Right cardiac atrium (tissue), 5 donors: Measurements from ENCODE around the gene HSCB. TPM values are rescaled to one million over a fixed set of nuclear protein-coding genes. Genes with fewer than 3 reads are reported as not detected.
"Not testable (repeated sequence)": the region's sequence is repeated elsewhere in the genome, so short reads cannot be mapped to it uniquely, and the experiment has no call there.

Source experiments
- ATAC-seq, 2 donors: fragments of 200-7000 bp; cut with Tn5 transposase; one replicate each; pipeline versions ENCODE4 v1.8.0 to v1.9.1; 2020; ENCODE audit warnings: moderate library complexity in 2 of 2, mild to moderate bottlenecking in 1 of 2
- DNase-seq, 3 donors: peaks; one replicate each; pipeline ENCODE4 v3.0.0-alpha.2; 2020
- H3K27ac ChIP-seq: one replicate; pipeline ENCODE4 v1.5.1; 2013; ENCODE audit warnings: mild to moderate bottlenecking, low read length, control low read depth, moderate library complexity
- H3K27me3 ChIP-seq: one replicate; pipeline ENCODE4 v1.6.1; 2013; ENCODE audit not compliant: control insufficient read depth, insufficient read depth
- H3K4me1 ChIP-seq: one replicate; pipeline ENCODE4 v1.6.1; 2013; ENCODE audit warnings: low read length; ENCODE audit not compliant: control insufficient read depth, insufficient read depth
- H3K4me3 ChIP-seq: one replicate; pipeline ENCODE4 v1.5.1; 2013; ENCODE audit warnings: low read length, control low read depth
- H3K9me3 ChIP-seq: one replicate; pipeline ENCODE4 v1.6.1; 2013; ENCODE audit warnings: low read length; ENCODE audit not compliant: control insufficient read depth
- WGBS: extraction: QIAGEN DNeasy Blood & Tissue Kit; methylation state at CpG from one replicate; pipeline ENCODE4 v1.1.7; 2013; 5-methylcytosine and 5-hydroxymethylcytosine counted together
- intact Hi-C, 4 donors: fragments of 100-400 bp; cut with DNase I; formaldehyde crosslinking; loops; one replicate each; pipeline versions ENCODE4 v1.11.0 to v1.14.0; 2022 to 2023
- polyA plus RNA-seq: library from polyadenylated mRNA; stranded (reverse); fragments of 200-250 nt; gene quantifications from one replicate; pipeline ENCODE4 v1.2.3, GENCODE V29; 2013
- total RNA-seq, 4 donors: library from RNA; stranded (reverse); fragmentation: NEBNext Ultra II Directional; extraction: Animal tissue kit (Norgen Biotek cat#: 25700); gene quantifications; one replicate each; pipeline ENCODE4 v1.2.1, GENCODE V29; 2021
- donor health status: healthy with polysubstance abuse.
- donor health status: DM: no; HTN: yes; CAD: no.
- donor health status: DM: no; HTN: no; CAD: no.
- donor health status: DM: no; HTN: yes; CAD: no; lungs with severe emphysema.
- donor health status: DM: yes; HTN: yes; CAD: no.

HSCB gene
- total and polyA plus RNA-seq, 5 donors: 7.5 to 16.3 (median 9.8) TPM

GRCh38 chr22:28741200-28741784 is 547 bp upstream of the HSCB start:
- no peak overlapping the region for H3K27ac ChIP-seq
- peaks cover 5% of the 10 kb centered on the region for H3K4me1 ChIP-seq
- peak overlapping the region; percentile 59 for H3K4me3 ChIP-seq
- intact Hi-C loops: no loop called here
- H3K27me3 ChIP-seq: no peaks in the 10 kb centered on the region
- WGBS: 7% methylated on average over 18 of the region's 18 CpGs
- DNase-seq (no peak), ATAC-seq (no peak)
- no peaks in the 10 kb centered on the region for H3K9me3 ChIP-seq

GRCh38 chr22:28742562-28742962 is 723 bp downstream of the HSCB start:
- Histone ChIP-seq H3K4me3 (peak overlapping the region; percentile 79), H3K27me3 (no peaks in the 10 kb centered on the region), H3K9me3 (no peaks in the 10 kb centered on the region), H3K27ac (peak overlapping the region; percentile 97), H3K4me1 (peaks cover 5% of the 10 kb centered on the region)
- 1% methylated on average over 10 of the region's 10 CpGs for WGBS
- intact Hi-C loops: no loop called here
- no peak for DNase-seq
- no peak for ATAC-seq

- Histone ChIP-seq H3K27ac (no peak overlapping the region), H3K4me1 (peaks cover 5% of the 10 kb centered on the region), H3K4me3 (no peak overlapping the region), H3K9me3 (no peaks in the 10 kb centered on the region), H3K27me3 (no peaks in the 10 kb centered on the region)
- no peak for DNase-seq
- intact Hi-C loops: no loop called here
- ATAC-seq: no peak
- WGBS: 92% methylated on average over 3 of the region's 3 CpGs
Measured at GRCh38 chr22:28743852-28744251, 2.0 kb downstream of the HSCB start.

- intact Hi-C loops: no loop called here
- WGBS: 41% methylated on average over 6 of the region's 6 CpGs
- Histone ChIP-seq H3K4me1 (no peaks in the 10 kb centered on the region), H3K27me3 (no peaks in the 10 kb centered on the region), H3K4me3 (no peak overlapping the region), H3K9me3 (no peaks in the 10 kb centered on the region), H3K27ac (no peak overlapping the region)
- DNase-seq (no peak), ATAC-seq (peak in 1 of 2 donors; percentile 49)
Measured at GRCh38 chr22:28750471-28750881, 8.6 kb downstream of the HSCB start.

GRCh38 chr22:28754512-28754911 is 12.7 kb downstream of the HSCB start:
- H3K4me3 ChIP-seq, intact Hi-C loops, H3K27me3 ChIP-seq, ATAC-seq, H3K4me1 ChIP-seq, DNase-seq, H3K27ac ChIP-seq, H3K9me3 ChIP-seq: not testable (repeated sequence)
- 97% methylated on average over 3 of the region's 3 CpGs for WGBS

GRCh38 chr22:28759861-28760560 is 18.2 kb downstream of the HSCB start:
- no peak overlapping the region for H3K4me3 ChIP-seq
- no peak for DNase-seq
- ATAC-seq: no peak
- no peak overlapping the region for H3K27ac ChIP-seq
- intact Hi-C loops: no loop called here
- WGBS: 76% methylated on average over 3 of the region's 3 CpGs
- H3K4me1 ChIP-seq: no peaks in the 10 kb centered on the region
- no peaks in the 10 kb centered on the region for H3K9me3 ChIP-seq
- no peaks in the 10 kb centered on the region for H3K27me3 ChIP-seq

- H3K4me3 ChIP-seq: no peak overlapping the region
- H3K9me3 ChIP-seq: no peaks in the 10 kb centered on the region
- DNase-seq (no peak), ATAC-seq (no peak)
- no peak overlapping the region for H3K27ac ChIP-seq
- intact Hi-C loops: no loop called here
- 94% methylated on average over 10 of the region's 10 CpGs for WGBS
- H3K4me1 ChIP-seq: no peaks in the 10 kb centered on the region
- H3K27me3 ChIP-seq: no peaks in the 10 kb centered on the region
Measured at GRCh38 chr22:28761449-28761755, 19.6 kb downstream of the HSCB start.

GRCh38 chr22:28762000-28762399 is 20.2 kb downstream of the HSCB start:
- H3K4me1 ChIP-seq, ATAC-seq, H3K27ac ChIP-seq, H3K27me3 ChIP-seq, DNase-seq, H3K4me3 ChIP-seq, intact Hi-C loops, H3K9me3 ChIP-seq: not testable (repeated sequence)
- 97% methylated on average over 4 of the region's 4 CpGs for WGBS

- intact Hi-C loops: no loop called here
- H3K27me3 ChIP-seq: no peaks in the 10 kb centered on the region
- H3K4me1 ChIP-seq: no peaks in the 10 kb centered on the region
- H3K27ac ChIP-seq: no peak overlapping the region
- H3K4me3 ChIP-seq: no peak overlapping the region
- no peak for DNase-seq
- WGBS: 91% methylated on average over 3 of the region's 3 CpGs
- H3K9me3 ChIP-seq: no peaks in the 10 kb centered on the region
- no peak for ATAC-seq
Measured at GRCh38 chr22:28766628-28767027, 24.8 kb downstream of the HSCB start.

GRCh38 chr22:28768701-28769393 is 27.0 kb downstream of the HSCB start:
- no peaks in the 10 kb centered on the region for H3K4me1 ChIP-seq
- ATAC-seq: no peak

GRCh38 chr22:28769394-28770085 is 27.7 kb downstream of the HSCB start:
- intact Hi-C loops: no loop called here
- no peaks in the 10 kb centered on the region for H3K4me1 ChIP-seq

More at GRCh38 chr22:28768701-28769393, 27.0 kb downstream of the HSCB start:
- no peak overlapping the region for H3K27ac ChIP-seq
- DNase-seq: no peak
- 87% methylated on average over 6 of the region's 6 CpGs for WGBS
- H3K9me3 ChIP-seq: no peaks in the 10 kb centered on the region
- no peak overlapping the region for H3K4me3 ChIP-seq
- H3K27me3 ChIP-seq: no peaks in the 10 kb centered on the region
- intact Hi-C loops: no loop called here

More at GRCh38 chr22:28769394-28770085, 27.7 kb downstream of the HSCB start:
- Histone ChIP-seq H3K27ac (no peak overlapping the region), H3K9me3 (no peaks in the 10 kb centered on the region), H3K27me3 (no peaks in the 10 kb centered on the region), H3K4me3 (no peak overlapping the region)
- DNase-seq: no peak
- 93% methylated on average over 14 of the region's 14 CpGs for WGBS
- no peak for ATAC-seq
